HG03139 (cell line): Measurements from ENCODE around the gene STKLD1.
"Not testable (repeated sequence)": the region's sequence is repeated elsewhere in the genome, so short reads cannot be mapped to it uniquely, and the experiment has no call there.

Experiments used
- ATAC-seq: cut with Tn5 transposase; IDR thresholded peaks from one replicate; pipeline ENCODE4 v1.9.1; 2021; ENCODE audit not compliant: unreplicated experiment

The STKLD1 gene

DNA sequence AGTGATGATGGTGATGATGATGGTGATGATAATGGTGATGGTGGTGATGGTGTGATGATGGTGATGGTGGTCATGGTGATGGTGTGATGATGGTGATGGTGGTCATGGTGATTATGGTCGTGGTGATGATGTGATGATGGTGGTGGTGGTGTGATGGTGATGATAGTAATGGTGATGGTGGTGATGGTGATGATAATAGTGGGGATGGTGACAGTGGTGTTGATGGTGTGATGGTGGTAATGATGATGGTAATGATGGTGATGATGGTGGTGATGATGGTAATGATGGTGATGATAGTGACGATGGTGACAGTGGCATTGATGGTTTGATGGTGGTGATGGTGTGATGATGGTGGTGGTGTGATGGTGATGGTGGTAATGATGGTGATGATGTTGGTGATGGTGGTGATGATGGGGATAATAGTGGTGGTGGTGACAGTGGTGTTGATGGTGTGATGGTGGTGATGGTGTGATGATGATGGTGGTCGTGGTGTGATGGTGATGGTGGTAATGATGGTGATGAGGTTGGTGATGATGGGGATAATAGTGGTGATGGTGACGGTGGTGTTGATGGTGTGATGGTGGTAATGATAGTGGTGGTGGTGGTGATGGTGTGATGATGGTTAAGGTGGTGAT, 6.5 kb downstream of the STKLD1 start:
- ATAC-seq: no peak

DNA sequence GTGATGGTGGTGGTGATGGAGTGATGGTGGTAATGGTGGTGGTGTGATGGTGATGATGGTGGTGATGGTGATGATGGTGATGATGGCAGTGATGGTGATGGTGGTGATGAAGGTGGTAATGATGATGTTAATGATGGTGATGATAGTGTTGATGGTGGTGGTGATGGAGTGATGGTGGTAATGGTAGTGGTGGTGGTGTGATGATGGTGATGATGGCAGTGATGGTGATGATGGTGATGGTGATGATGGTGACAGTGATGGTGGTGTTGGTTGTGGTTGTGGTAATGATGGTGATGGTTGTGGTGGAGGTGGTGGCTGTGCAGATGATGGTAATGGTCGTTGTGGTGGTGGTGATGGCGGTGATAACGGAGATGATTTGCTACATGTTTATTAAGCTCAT, 7.3 kb downstream of the STKLD1 start:
- ATAC-seq: no peak

DNA sequence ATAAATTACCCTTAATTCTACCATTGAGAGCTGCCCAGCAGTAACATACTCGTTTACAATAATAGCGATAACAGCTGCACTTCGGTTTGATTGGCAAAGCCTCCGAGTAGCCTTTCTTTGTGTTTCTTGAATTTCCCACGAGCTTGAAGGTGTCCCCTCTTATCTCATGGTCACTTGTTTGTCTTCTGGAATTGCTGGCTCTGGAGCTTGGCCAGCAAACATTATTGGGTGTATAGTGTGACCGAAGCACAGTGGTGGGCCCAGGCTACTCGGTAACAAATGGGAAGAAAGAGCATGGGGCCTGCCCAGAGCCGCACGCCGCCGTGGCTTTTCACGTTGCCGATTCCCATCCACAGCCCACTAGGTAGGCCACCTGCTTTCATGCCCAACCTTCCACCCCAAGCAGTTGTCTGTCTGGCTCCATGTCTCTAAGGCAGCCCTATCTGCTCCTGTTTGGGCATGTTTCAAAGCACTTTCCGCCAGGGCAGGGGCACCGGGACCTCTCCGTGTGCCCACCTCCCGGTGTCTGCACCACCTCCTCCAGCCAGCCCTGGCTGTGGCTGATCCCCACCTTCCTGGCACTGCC, 8.7 kb downstream of the STKLD1 start:
- no peak for ATAC-seq

DNA sequence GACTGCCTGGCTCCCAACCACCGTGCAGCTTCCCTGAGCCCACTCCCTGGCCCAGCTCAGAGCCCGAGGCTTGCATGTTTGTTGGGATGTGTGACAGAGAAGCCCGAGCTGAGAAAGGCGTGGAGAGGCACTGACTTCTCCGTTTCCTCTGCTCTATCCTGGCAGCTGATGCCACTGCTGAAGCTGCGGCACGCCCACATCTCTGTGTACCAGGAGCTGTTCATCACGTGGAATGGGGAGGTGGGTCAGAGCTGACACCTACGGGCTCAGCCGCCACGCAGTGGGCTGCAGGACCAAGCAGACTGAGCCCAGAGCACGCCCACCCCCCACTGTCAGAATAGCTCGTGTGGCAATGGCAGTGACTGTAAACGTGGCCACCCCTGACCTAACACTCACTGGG, 9.3 kb downstream of the STKLD1 start:
- no peak for ATAC-seq

DNA sequence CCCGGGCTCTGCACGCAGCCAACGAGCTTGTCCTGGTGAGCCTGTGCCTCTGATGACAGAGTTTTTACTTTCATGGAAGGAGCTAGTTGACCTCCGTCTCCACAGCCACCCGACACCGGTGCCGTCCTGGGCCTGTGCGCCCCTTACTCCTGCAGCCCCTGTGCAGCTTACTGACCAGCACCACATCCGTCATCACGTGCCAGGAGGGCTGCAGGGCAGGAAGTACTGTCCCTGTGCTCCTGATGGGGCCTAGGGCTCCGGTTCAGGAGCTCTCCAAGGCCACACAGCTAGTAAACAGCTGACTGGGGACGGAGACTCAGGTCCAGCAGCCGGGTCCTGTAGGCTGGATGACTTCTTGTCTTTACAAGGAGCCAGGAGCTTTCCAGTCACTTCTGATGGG, 10.2 kb downstream of the STKLD1 start:
- ATAC-seq: no peak

DNA sequence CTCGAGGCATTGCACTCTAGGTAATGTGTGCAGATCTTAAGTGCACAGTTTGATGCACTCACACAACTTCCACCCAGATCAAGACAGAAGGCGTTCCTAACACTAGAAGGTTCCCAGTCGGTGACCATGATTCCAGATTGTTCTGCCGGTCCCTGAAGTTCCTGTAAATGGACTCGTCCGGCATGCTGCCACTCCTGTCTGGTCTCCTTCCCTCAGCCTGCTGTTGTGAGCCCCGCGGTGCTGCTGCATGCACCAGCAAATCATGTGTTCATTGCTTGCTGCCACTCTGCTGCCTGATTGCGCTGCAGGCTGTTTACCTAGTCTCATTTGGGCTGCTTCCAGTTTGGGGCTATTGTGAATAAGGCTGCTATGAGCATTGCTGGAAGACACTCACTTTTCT, 11.5 kb downstream of the STKLD1 start:
- ATAC-seq: no peak

DNA sequence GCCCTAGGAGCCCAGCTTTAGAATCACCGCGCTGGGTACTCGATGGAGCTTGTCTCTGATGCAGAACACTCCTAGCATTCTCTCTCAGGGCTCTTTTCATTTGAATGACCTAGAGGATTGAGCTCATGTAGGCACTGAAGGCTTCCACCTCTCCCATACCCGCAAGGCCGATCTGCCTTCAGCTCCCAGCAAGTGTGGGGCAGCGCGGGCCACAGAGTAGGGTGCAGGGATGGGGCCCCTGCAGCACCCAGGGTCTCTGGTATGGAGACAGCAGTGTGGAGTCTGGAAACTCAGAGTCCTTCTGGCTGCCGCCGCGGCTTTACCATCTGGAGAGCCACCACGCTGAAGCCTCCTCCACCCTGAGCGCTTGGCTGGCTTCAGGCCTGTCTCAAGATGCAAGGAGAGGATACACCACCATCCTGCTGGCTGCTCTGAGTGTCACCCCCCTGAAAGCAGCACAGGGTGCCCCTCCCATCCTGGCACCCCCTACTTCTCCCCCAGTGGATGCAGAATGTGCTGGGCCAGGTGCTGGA, 12.9 kb downstream of the STKLD1 start:
- ATAC-seq: no peak

DNA sequence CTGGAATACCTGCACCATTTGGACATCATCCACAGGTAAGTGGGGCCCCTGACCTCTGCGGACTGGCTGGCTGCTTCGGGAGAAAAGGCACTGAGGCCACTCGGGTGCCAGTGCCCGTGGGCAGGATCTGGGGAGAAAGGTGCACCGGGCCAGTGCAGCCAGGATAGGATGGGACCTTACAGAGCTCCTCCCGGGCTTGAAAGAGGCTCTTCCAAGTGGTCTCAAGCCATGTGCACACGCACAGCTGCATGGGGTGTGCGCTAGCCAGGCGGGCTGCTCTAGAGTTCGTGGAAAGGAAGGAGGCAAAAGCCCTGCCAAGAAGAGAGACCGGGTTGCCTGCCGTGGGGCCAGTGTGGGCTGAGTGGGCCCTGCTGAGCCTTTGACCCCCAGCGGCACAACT, 13.4 kb downstream of the STKLD1 start:
- ATAC-seq: no peak

DNA sequence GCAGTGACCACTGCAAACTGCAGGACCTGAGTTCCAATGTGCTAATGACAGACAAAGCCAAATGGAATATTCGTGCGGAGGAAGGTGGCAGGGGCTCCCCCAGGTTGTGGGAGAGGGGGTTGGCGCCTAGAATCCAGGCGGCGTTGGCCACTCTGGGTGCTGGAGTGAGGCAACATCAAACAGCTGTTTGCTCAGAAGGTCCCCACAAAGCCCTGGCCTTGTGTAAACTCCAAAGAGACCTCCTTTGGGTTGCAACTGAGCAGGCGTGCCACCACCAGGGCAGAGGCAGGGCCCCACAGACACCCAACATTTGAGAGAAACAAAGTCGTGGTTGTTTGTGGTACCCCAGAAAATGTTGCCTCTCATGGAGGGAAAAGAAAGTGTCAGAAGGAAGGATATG, 14.5 kb downstream of the STKLD1 start:
- ATAC-seq: no peak

DNA sequence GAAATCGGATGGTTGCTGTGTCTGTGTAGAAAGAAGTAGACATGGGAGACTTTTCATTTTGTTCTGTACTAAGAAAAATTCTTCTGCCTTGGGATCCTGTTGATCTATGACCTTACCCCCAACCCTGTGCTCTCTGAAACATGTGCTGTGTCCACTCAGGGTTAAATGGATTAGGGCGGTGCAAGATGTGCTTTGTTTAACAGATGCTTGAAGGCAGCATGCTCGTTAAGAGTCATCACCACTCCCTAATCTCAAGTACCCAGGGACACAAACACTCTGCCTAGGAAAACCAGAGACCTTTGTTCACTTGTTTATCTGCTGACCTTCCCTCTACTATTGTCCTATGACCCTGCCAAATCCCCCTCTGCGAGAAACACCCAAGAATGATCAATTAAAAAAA, 15.3 kb downstream of the STKLD1 start:
- ATAC-seq: not testable (repeated sequence)

DNA sequence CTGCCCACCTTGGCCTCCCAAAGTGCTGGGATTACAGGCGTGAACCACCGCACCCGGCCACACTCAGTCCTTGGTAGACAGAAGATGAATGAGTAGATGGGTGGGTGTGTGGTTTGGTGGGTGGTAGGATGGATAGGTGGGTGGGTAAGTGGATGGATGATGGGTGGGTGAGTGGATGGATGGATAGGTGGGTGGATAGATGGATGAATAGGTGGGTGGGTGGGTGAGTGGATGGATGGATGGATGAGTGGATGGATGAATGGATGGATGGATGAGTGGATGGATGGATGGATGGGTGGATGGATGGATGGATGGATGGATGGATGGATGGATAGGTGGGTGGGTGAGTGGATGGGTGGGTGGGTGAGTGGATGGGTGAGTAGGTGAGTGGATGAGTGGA, 16.1 kb downstream of the STKLD1 start:
- not testable (repeated sequence) for ATAC-seq

DNA sequence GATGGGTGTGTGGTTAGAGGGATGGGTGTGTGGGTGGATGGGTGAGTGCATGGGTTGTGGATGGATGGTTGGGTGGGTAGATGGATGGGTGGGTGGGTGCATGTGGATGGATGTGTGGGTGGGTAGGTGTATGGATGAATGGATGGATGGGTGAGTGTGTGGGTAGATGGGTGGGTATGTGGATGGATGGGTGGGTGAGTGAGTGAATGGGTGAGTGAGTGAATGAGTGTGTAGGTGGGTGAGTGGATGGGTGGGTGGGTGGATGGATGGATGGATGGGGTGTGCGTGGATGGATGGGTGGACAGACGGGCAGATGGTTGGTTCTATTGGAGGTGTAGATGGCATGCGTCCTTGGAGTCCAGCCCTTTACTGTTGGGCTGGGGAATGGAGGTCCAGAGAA, 17.2 kb downstream of the STKLD1 start:
- no peak for ATAC-seq

DNA sequence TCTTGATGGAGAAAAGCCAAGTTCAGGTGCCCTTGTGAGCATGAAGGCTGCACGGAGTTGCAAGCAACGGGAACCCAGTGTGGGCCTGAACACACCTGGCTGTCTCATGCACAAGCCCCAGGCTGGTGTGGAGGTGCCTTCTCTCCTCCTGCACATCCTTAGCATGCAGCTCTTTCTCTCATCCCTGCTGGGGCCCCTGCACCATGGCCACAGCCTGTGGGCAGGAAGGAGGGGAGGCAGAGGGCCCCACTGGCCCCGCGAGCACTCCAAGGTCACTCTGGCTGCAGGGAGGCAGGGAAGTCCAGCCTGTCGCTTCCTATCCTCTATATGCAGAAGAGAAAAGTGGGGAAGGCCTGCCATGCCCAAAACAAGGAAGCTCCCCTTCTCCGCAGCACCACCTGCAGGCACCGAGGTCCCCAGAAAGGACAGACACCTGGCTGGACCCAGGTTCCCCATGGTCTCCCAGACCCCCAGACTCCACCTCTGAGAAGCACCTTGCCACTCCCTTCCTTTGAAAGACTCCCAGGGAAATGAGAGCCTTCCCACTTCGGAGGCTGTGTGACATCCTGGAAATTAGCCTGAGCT, 18.6 kb downstream of the STKLD1 start:
- ATAC-seq: no peak

DNA sequence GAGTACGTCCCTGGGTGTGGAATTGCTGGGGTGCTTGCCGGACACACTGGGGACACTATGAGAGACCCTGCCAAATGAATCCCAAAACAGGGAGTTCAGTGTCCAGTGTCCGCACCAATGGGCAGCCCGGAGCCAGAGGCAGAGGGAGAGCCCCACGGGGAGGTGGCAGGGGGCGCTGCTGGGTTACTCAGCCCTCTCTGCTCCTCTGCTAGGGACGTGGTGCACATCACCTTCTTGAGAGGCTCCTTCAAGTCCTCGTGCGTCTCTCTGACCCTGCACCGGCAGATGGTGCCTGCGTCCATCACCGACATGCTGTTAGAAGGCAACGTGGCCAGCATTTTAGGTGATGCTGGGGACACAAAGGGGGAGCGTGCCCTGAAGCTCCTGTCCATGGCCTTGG, 20.8 kb downstream of the STKLD1 start:
- no peak for ATAC-seq

DNA sequence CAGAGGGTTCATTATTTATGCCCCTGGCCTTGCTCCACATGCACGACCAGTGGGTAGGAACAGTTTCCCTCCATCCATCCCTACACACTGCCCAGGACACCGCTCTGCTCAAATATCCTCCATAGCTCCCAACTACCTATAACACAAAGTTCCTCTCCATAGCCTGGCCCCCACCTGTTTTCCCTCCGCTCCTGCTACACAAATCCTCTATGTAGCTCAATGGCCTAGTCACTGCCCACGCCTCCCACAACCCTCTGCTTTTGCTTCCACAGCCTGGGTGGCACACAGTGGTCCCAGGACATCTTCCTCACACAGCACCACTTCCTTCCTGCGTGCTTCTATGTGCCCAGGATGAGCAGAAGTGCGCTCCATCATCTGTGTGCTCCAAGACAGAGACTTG, 21.2 kb downstream of the STKLD1 start:
- no peak for ATAC-seq

DNA sequence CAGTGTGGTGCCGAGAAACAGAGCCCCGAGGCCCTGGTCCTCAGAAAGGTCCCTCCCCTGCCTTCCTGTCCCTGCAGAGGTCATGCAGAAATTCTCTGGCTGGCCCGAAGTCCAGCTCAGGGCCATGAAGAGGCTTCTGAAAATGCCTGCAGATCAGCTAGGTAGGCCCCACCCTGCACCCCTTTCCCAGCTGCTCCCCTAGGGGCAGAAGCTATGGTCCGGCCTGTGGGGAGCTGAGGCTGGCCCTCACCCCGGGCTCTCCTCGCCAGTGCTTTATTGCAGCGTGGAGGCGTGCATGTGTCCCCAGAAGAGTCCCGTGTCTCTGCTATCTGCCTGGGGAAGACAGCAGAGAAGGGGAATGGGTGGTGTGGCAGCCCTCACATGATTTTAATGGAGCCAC, 21.7 kb downstream of the STKLD1 start:
- no peak for ATAC-seq

DNA sequence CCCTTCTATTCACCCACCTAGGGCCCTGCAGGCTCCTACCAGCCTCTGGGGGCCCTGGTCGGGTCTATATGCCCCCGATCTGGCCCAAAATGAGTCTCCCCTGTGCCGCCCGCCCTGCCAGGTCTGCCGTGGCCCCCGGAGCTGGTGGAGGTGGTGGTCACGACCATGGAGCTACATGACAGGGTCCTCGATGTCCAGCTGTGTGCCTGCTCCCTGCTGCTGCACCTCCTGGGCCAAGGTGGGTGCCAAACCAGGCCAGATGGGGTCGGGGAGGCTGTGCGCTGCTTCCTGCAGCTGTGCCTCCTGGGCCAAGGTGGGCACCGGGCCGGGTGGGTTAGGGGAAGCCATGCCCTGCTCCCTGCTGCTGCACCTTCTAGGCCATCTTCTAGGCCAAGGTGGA, 24.1 kb downstream of the STKLD1 start:
- ATAC-seq: no peak

DNA sequence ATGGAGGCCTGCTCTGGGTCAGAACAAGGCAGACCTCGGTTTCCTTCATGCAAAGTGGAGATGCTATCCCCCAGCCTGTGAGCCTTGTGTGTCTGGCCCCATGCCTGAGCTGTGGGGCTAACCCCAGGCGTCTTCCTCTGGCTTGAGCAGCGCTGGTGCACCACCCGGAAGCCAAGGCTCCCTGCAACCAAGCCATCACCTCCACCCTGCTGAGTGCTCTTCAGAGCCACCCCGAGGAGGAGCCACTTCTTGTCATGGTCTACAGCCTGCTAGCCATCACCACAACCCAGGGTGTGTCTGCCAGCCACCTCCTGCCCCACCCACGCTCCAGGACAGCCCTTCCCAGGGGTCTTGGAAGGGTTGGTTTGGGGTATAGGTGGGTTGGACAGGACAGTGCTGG, 25.4 kb downstream of the STKLD1 start:
- no peak for ATAC-seq

DNA sequence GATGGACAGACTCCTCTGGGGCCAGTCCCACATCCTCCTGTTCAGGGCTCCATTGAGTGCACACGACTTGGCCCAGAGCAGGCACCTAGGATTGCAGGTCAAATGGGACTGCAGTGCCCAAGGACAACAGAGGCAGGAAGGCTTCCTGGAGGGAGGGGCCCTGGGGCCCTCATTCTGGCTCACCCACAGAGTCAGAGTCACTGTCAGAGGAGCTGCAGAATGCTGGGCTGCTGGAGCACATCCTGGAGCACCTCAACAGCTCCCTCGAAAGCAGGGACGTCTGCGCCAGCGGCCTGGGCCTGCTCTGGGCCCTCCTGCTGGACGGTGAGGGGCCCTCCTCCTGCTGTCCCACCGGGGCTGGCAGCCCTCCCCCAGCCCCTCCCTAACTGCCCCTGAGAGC, 26.5 kb downstream of the STKLD1 start:
- no peak for ATAC-seq

DNA sequence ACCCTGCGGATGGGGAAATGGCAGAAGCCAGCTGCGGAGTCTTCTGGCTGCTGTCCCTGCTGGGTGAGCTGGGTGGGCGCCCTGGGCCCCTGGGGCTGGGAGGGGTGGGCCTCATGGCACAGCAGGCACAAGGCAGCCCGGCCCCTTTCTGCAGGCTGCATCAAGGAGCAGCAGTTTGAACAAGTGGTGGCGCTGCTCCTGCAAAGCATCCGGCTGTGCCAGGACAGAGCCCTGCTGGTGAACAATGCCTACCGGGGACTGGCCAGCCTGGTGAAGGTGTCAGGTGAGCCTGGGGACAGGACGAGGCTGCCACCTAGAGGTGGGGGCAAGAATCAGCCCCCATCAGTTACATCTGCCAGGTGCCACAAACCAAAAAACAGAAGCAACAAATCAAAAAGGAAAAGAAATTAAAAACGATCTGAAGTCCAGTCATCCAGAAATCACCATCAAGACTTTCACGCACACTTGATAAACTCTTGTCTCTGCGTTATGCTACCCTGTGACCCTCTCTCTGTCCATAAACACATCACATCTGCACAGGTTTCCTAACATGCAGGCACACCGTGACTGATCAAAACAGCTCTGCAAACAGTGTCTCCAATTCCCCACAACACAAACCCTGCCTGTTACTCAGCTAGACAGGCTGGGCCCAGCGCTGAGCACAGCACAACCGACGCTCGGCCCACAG, 27.7 kb downstream of the STKLD1 start:
- no peak for ATAC-seq

DNA sequence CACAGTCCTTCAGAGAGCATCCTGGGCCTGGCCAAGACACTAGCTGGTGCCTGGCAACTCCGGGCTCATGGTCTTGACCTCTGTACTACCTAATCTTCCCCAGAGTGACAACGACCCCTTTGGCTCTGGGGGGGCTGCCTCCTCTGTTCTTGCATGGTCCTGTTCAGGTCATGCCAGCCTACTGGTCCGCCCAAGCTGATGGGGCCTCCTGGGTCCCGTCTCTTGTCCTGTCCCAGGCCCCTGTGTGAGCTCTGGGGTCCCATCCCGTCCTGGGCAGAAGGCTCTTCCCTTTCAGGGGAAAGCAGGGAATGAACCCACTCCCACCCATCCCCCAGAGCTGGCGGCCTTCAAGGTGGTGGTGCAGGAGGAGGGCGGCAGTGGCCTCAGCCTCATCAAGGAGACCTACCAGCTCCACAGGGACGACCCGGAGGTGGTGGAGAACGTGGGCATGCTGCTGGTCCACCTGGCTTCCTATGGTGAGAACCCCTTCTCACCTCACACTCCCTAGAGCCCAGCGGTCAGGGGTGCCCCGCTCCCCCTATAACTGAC, 28.4 kb downstream of the STKLD1 start:
- no peak for ATAC-seq
